Panc1 (cell line): Measurements from ENCODE around the gene TBC1D10A. TPM values are rescaled to one million over a fixed set of nuclear protein-coding genes. Genes with fewer than 3 reads are reported as not detected.
A peak's percentile ranks its signal among the peaks of the same experiment; 100 is the strongest.

ENCODE experiments used
- ATAC-seq: fragments of 200-7000 bp; cut with Tn5 transposase; 2 replicates; pipeline ENCODE4 v1.9.1; 2020; ENCODE audit warnings: mild to moderate bottlenecking, moderate library complexity
- BruUV-seq: library from RNA; stranded (reverse); fragments of 400-500 nt; replicated peaks from 2 replicates; lab custom pipeline; 2021; lab: Mats Ljungman, UMichigan
- CTCF ChIA-PET: fragments of 300-600 bp; sonication (Branson Sonifier 250); formaldehyde crosslinking; loops from one replicate; lab custom pipeline; 2022; ENCODE audit warnings: antibody characterized with exemption; lab: Charles Lee
- POLR2A ChIA-PET: fragments of 300-600 bp; sonication (Branson Sonifier 250); formaldehyde crosslinking; loops from one replicate; lab custom pipeline; 2022; ENCODE audit warnings: antibody characterized with exemption; lab: Charles Lee
- DNase-seq: peaks from one replicate; pipeline ENCODE4 v3.0.0-alpha.2; 2010; ENCODE audit warnings: low read depth, low spot score
- H3K27ac ChIP-seq: 2 replicates; pipeline ENCODE4 v1.5.1; 2011; ENCODE audit warnings: mild to moderate bottlenecking, low read length, inconsistent platforms
- H3K27me3 ChIP-seq: fragments of 200-500 bp; sonication (Bioruptor generic); 2 replicates; pipeline ENCODE4 v1.6.0; 2014; ENCODE audit warnings: low read length, inconsistent platforms; ENCODE audit not compliant: control insufficient read depth, insufficient read depth
- H3K36me3 ChIP-seq: fragments of 200-500 bp; sonication (Bioruptor generic); 2 replicates; pipeline ENCODE4 v1.5.1; 2014; ENCODE audit warnings: inconsistent platforms, mild to moderate bottlenecking, low read length, moderate library complexity; ENCODE audit not compliant: control insufficient read depth, insufficient read depth
- H3K4me1 ChIP-seq: 2 replicates; pipeline ENCODE4 v1.5.1; 2011; ENCODE audit warnings: inconsistent platforms, mild to moderate bottlenecking, low read length, moderate library complexity; ENCODE audit not compliant: control insufficient read depth, insufficient read depth
- H3K4me3 ChIP-seq, 2 experiments: 2 replicates each; pipeline ENCODE4 v1.5.1; 2011 to 2012; ENCODE audit warnings: low read depth in 2 of 2, low read length in 2 of 2, mild to moderate bottlenecking in 2 of 2, inconsistent platforms in 1 of 2, moderate library complexity in 1 of 2
- H3K9me3 ChIP-seq: fragments of 200-500 bp; sonication (Bioruptor generic); 2 replicates; pipeline ENCODE4 v1.5.1; 2014; ENCODE audit warnings: low read depth, mild to moderate bottlenecking, inconsistent platforms, low read length, moderate library complexity; ENCODE audit not compliant: control insufficient read depth, insufficient read depth
- CTCF ChIP-seq: fragments of 450-650 bp; IDR thresholded peaks from 2 replicates; pipeline ENCODE4 v1.5.1; 2017; ENCODE audit warnings: mild to moderate bottlenecking
- POLR2AphosphoS5 ChIP-seq: IDR thresholded peaks from 2 replicates; pipeline ENCODE4 v1.6.1; 2012; ENCODE audit warnings: mild to moderate bottlenecking, low read depth, low read length, moderate library complexity
- REST ChIP-seq, 2 experiments: IDR thresholded peaks; 2 replicates each; pipeline ENCODE4 v1.6.1; 2011 to 2012; ENCODE audit warnings: low read depth in 2 of 2, control low read depth in 1 of 2, low read length in 1 of 2, mild to moderate bottlenecking in 1 of 2, moderate library complexity in 1 of 2; ENCODE audit not compliant: insufficient read depth in 1 of 2
- SIN3A ChIP-seq: IDR thresholded peaks from 2 replicates; pipeline ENCODE4 v1.6.1; 2012; ENCODE audit warnings: low read depth, mild to moderate bottlenecking, low read length, moderate library complexity, borderline replicate concordance; ENCODE audit not compliant: insufficient read depth
- TCF7L2 ChIP-seq: IDR thresholded peaks from 2 replicates; pipeline ENCODE4 v1.6.1; 2011; ENCODE audit warnings: mild to moderate bottlenecking, low read depth, low read length, inconsistent platforms
- in situ Hi-C: cut with HindIII; loops from 2 replicates; pipeline ENCODE4 v1.10.0; 2016; ENCODE audit warnings: low sequenced_read_pairs, low pct_unique_long_range_greater_than_20kb
- intact Hi-C: fragments of 100-400 bp; cut with micrococcal nuclease; formaldehyde crosslinking; loops from one replicate; pipeline ENCODE4 v1.10.0; 2022; ENCODE audit not compliant: unreplicated experiment
- total RNA-seq: library from RNA; stranded (reverse); gene quantifications from one replicate; pipeline ENCODE4 v1.2.1, GENCODE V29; 2021; ENCODE audit not compliant: unreplicated experiment

TBC1D10A gene
- total RNA-seq, 1 experiment from 2014 or later: 14.9 TPM

GRCh38 chr22:30373331-30374325, 46.9 kb upstream of the TBC1D10A start:
- intact Hi-C loops: no loop called here
- H3K4me3 ChIP-seq: no peak overlapping the region
- DNase-seq: no peak
- H3K27me3 ChIP-seq: no peaks in the 10 kb centered on the region
- CTCF ChIA-PET: interaction anchor here (0.6 to 0.7 kb wide), 2 partner anchors 119 to 192 kb away, joined by 3 read pairs; no protein-coding TSS in a partner anchor
- H3K9me3 ChIP-seq: no peaks in the 10 kb centered on the region
- no TSS peak for BruUV-seq
- peak; percentile 39 for ATAC-seq
- H3K27ac ChIP-seq: no peak overlapping the region
- H3K36me3 ChIP-seq: no peaks in the 10 kb centered on the region
- TF ChIP-seq TCF7L2 (no peak), POLR2AphosphoS5 (no peak), CTCF (no peak), REST (IDR thresholded peaks at IDR 0.05; ENCODE audit: insufficient read depth in 1 of 2, low read depth in 2 of 2, low read length in 1 of 2) (no peak), SIN3A (no peak)
- in situ Hi-C loops: no loop called here
- no peaks in the 10 kb centered on the region; the same call in 1 of the 2 replicates for H3K4me1 ChIP-seq
- POLR2A ChIA-PET: interaction anchor here (1.1 kb wide), 1 partner anchor 11 kb away, joined by 3 read pairs; no protein-coding TSS in a partner anchor

GRCh38 chr22:30372915-30373314, 46.2 kb upstream of the TBC1D10A start:
- intact Hi-C loops: no loop called here
- no TSS peak for BruUV-seq
- CTCF ChIA-PET: interaction anchor here (0.7 kb wide), 1 partner anchor 191 kb away, joined by 3 read pairs; no protein-coding TSS in a partner anchor

More at GRCh38 chr22:30372915-30373314, 46.2 kb upstream of the TBC1D10A start:
- in situ Hi-C loops: no loop called here
- Histone ChIP-seq H3K36me3 (no peaks in the 10 kb centered on the region), H3K4me3 (no peak overlapping the region), H3K27me3 (no peaks in the 10 kb centered on the region), H3K4me1 (no peaks in the 10 kb centered on the region; the same call in 1 of the 2 replicates), H3K27ac (no peak overlapping the region), H3K9me3 (no peaks in the 10 kb centered on the region)
- POLR2A ChIA-PET: no interaction called here
- no peak for DNase-seq
- TF ChIP-seq TCF7L2: no peak
- no peak for TF ChIP-seq SIN3A
- TF ChIP-seq REST (IDR thresholded peaks at IDR 0.05; ENCODE audit: insufficient read depth in 1 of 2, low read depth in 2 of 2, low read length in 1 of 2): no peak
- TF ChIP-seq POLR2AphosphoS5: no peak
- no peak for TF ChIP-seq CTCF
- no peak for ATAC-seq
